ENCODE measurements around the gene GRIN2A. TPM values are rescaled to one million over a fixed set of nuclear protein-coding genes. Genes with fewer than 3 reads are reported as not detected.

GRIN2A gene
- total and polyA plus RNA-seq, 2 of the 8 experiments (the other 6 are each of a cell fraction or from before 2014, with no cell fraction given) = 0.18 to 1.8 TPM

- no peak for TF ChIP-seq EZH2 (IDR thresholded peaks at IDR 0.05; ENCODE audit: low read depth, low read length, severe bottlenecking)
Measured at GRCh38 chr16:9978160-9978725, 204.0 kb downstream of the GRIN2A start (continued).
